RWPE2 (cell line): ENCODE results near the gene RBMS3.

Source experiments
- ATAC-seq: fragments of 200-7000 bp; cut with Tn5 transposase; 3 replicates; pipeline ENCODE4 v1.9.1; 2021; ENCODE audit warnings: low read depth
- DNase-seq: peaks from one replicate; pipeline ENCODE4 v3.0.0-alpha.2; 2020; ENCODE audit warnings: low spot score
- H3K27ac ChIP-seq: fragments of 450-650 bp; 2 replicates; pipeline ENCODE4 v1.5.1; 2017; ENCODE audit warnings: mild to moderate bottlenecking; ENCODE audit not compliant: poor library complexity, severe bottlenecking
- H3K27me3 ChIP-seq: fragments of 250-450 bp; sonication (Bioruptor Pico); 2 replicates; pipeline ENCODE4 v1.5.1; 2021; ENCODE audit warnings: mild to moderate bottlenecking, moderate library complexity; ENCODE audit not compliant: insufficient read depth, poor library complexity, severe bottlenecking
- H3K36me3 ChIP-seq: fragments of 250-450 bp; sonication (Bioruptor Pico); 2 replicates; pipeline ENCODE4 v1.5.1; 2020; ENCODE audit warnings: low read depth, mild to moderate bottlenecking, moderate library complexity
- H3K4me1 ChIP-seq: fragments of 250-450 bp; sonication (Bioruptor Pico); 2 replicates; pipeline ENCODE4 v1.5.1; 2021; ENCODE audit warnings: mild to moderate bottlenecking, moderate library complexity; ENCODE audit not compliant: insufficient read depth, poor library complexity, severe bottlenecking
- H3K4me3 ChIP-seq: fragments of 250-450 bp; sonication (Bioruptor Pico); 2 replicates; pipeline ENCODE4 v1.5.1; 2021; ENCODE audit warnings: mild to moderate bottlenecking, moderate library complexity; ENCODE audit not compliant: severe bottlenecking
- H3K9me3 ChIP-seq: fragments of 250-450 bp; sonication (Bioruptor Pico); 2 replicates; pipeline ENCODE4 v1.5.1; 2021; ENCODE audit warnings: mild to moderate bottlenecking, moderate library complexity; ENCODE audit not compliant: severe bottlenecking
- CTCF ChIP-seq: fragments of 450-650 bp; IDR thresholded peaks from one replicate; pipeline ENCODE4 v1.5.1; 2017; ENCODE audit warnings: mild to moderate bottlenecking, moderate library complexity; ENCODE audit not compliant: poor library complexity, severe bottlenecking

Gene RBMS3

GRCh38 chr3:29537889-29538609 is 257.2 kb downstream of the RBMS3 start:
- no peak for ATAC-seq
- Histone ChIP-seq H3K4me3 (no peak overlapping the region), H3K27ac (no peak overlapping the region), H3K4me1 (no peaks in the 10 kb centered on the region), H3K9me3 (no peaks in the 10 kb centered on the region), H3K36me3 (no peaks in the 10 kb centered on the region), H3K27me3 (no peaks in the 10 kb centered on the region)
- no peak for DNase-seq
- no peak for TF ChIP-seq CTCF

- H3K27ac ChIP-seq: no peak overlapping the region
- no peaks in the 10 kb centered on the region for H3K9me3 ChIP-seq
- H3K4me1 ChIP-seq: no peaks in the 10 kb centered on the region
- H3K4me3 ChIP-seq: no peak overlapping the region
- H3K36me3 ChIP-seq: no peaks in the 10 kb centered on the region
- no peak for TF ChIP-seq CTCF
- H3K27me3 ChIP-seq: no peaks in the 10 kb centered on the region
- ATAC-seq (no peak), DNase-seq (no peak)
Measured at GRCh38 chr3:29538610-29538958, 257.7 kb downstream of the RBMS3 start.

GRCh38 chr3:29540544-29540943 is 259.7 kb downstream of the RBMS3 start:
- no peak for DNase-seq
- Histone ChIP-seq H3K27ac (no peak overlapping the region), H3K9me3 (no peaks in the 10 kb centered on the region), H3K27me3 (no peaks in the 10 kb centered on the region), H3K4me3 (no peak overlapping the region), H3K36me3 (no peaks in the 10 kb centered on the region), H3K4me1 (no peaks in the 10 kb centered on the region)
- no peak for ATAC-seq
- no peak for TF ChIP-seq CTCF

GRCh38 chr3:29544701-29545363 is 264.0 kb downstream of the RBMS3 start:
- H3K9me3 ChIP-seq: no peaks in the 10 kb centered on the region
- H3K36me3 ChIP-seq: no peaks in the 10 kb centered on the region
- no peaks in the 10 kb centered on the region for H3K27me3 ChIP-seq
- no peak overlapping the region for H3K27ac ChIP-seq
- TF ChIP-seq CTCF: no peak
- H3K4me3 ChIP-seq: no peak overlapping the region
- ATAC-seq (no peak), DNase-seq (no peak)
- no peaks in the 10 kb centered on the region for H3K4me1 ChIP-seq

GRCh38 chr3:29545615-29546014 is 264.7 kb downstream of the RBMS3 start:
- Histone ChIP-seq H3K36me3 (no peaks in the 10 kb centered on the region), H3K4me1 (no peaks in the 10 kb centered on the region), H3K27me3 (no peaks in the 10 kb centered on the region), H3K9me3 (no peaks in the 10 kb centered on the region), H3K27ac (no peak overlapping the region), H3K4me3 (no peak overlapping the region)
- DNase-seq (no peak), ATAC-seq (no peak)
- no peak for TF ChIP-seq CTCF
